Esophagus muscularis mucosa (tissue), 4 donors: ENCODE results near the gene XAB2. TPM values are rescaled to one million over a fixed set of nuclear protein-coding genes. Genes with fewer than 3 reads are reported as not detected.

Experiments used
- DNase-seq: peaks from one replicate; pipeline ENCODE4 v3.0.0-alpha.2; 2017; ENCODE audit errors: extremely low spot score
- H3K27ac ChIP-seq, 4 donors: fragments of 200-600 bp; sonication (generic); replicated peaks in 1 of 4; 1 replicate in 3 of 4; 2 replicates in 1 of 4; pipeline ENCODE4 v1.5.1; 2016 to 2019; ENCODE audit warnings: mild to moderate bottlenecking in 1 of 4
- H3K27me3 ChIP-seq, 4 donors: fragments of 200-600 bp; sonication (generic); one replicate each; pipeline versions ENCODE4 v1.5.1 to v1.6.0; 2016 to 2019
- H3K36me3 ChIP-seq, 4 donors: fragments of 200-600 bp; sonication (generic); one replicate each; pipeline ENCODE4 v1.5.1; 2016 to 2019
- H3K4me1 ChIP-seq, 4 donors: fragments of 200-600 bp; sonication (generic); one replicate each; pipeline ENCODE4 v1.5.1; 2016 to 2019
- H3K4me3 ChIP-seq, 4 donors: fragments of 200-600 bp; sonication (generic); 1 replicate in 2 of 4; 2 replicates in 2 of 4; pipeline ENCODE4 v1.5.1; 2016 to 2019; ENCODE audit warnings: mild to moderate bottlenecking in 4 of 4, moderate library complexity in 1 of 4
- H3K9me3 ChIP-seq, 4 donors: fragments of 200-600 bp; sonication (generic); 1 replicate in 3 of 4; 2 replicates in 1 of 4; pipeline ENCODE4 v1.5.1; 2016 to 2019
- CTCF ChIP-seq, 3 experiments: fragments of 200-600 bp in 2 of 3; fragments of 450-650 bp in 1 of 3; sonication (generic) in 2 of 3; IDR thresholded peaks; one replicate each; pipeline ENCODE4 v1.5.1; 2017 to 2019; ENCODE audit warnings: antibody characterized with exemption in 3 of 3, mild to moderate bottlenecking in 2 of 3, moderate library complexity in 1 of 3
- EP300 ChIP-seq: sonication (generic); formaldehyde crosslinking; IDR thresholded peaks from one replicate; pipeline ENCODE4 v1.6.1; 2017; ENCODE audit warnings: antibody characterized with exemption
- POLR2A ChIP-seq: fragments of 450-650 bp; IDR thresholded peaks from one replicate; pipeline ENCODE4 v1.6.1; 2017; ENCODE audit warnings: antibody characterized with exemption, moderate library complexity, mild to moderate bottlenecking, low read depth
- POLR2AphosphoS5 ChIP-seq, 2 donors: sonication (generic); formaldehyde crosslinking; IDR thresholded peaks; one replicate each; pipeline ENCODE4 v1.6.1; 2017; ENCODE audit warnings: antibody characterized with exemption in 2 of 2
- WGBS: methylation state at CpG from one replicate; pipeline ENCODE4 v1.1.5; 2018; 5-methylcytosine and 5-hydroxymethylcytosine counted together
- intact Hi-C: fragments of 100-400 bp; cut with DNase I; formaldehyde crosslinking; loops from one replicate; pipeline ENCODE4 v1.15.1; 2023
- total RNA-seq, 4 donors: library from RNA; depleted of rRNA; stranded (reverse); fragments of >200 nt; gene quantifications; one replicate each; pipeline versions ENCODE4 v1.1.0 to v1.2.1, GENCODE V29; 2016

Gene XAB2
- total RNA-seq, 4 donors from 2014 or later, result 32.0 to 56.2 (median 44.5) TPM

- 70% methylated on average over 16 of the region's 16 CpGs for WGBS
- H3K9me3 ChIP-seq, result no peaks in the 10 kb centered on the region
- H3K27me3 ChIP-seq, result peaks cover 0 to 60% (median 20%) of the 10 kb centered on the region in 4 donors
- intact Hi-C loops, result no loop called here
- peaks cover under 1 to 18% (median 9%) of the 10 kb centered on the region in 4 donors for H3K4me1 ChIP-seq
- H3K27ac ChIP-seq, result peak overlapping the region in 1 of 4 donors; percentile 65
- peak overlapping the region; percentile 44 to 59 (median 45) for H3K4me3 ChIP-seq
- H3K36me3 ChIP-seq, result peaks cover 0 to 16% (median 7%) of the 10 kb centered on the region in 4 donors
- no peak for DNase-seq
- no peak for TF ChIP-seq POLR2A
- no peak for TF ChIP-seq POLR2AphosphoS5 (IDR thresholded peaks at IDR 0.05)
- TF ChIP-seq EP300, result no peak
These were observed 7.0 kb upstream of the XAB2 start for GRCh38 chr19:7636317-7636690.

GRCh38 chr19:7635670-7636069, 6.3 kb upstream of the XAB2 start:
- DNase-seq, result no peak
- H3K9me3 ChIP-seq, result no peaks in the 10 kb centered on the region
- peaks cover 0 to 54% (median 20%) of the 10 kb centered on the region in 4 donors for H3K27me3 ChIP-seq
- no peak overlapping the region for H3K27ac ChIP-seq
- 54% methylated on average over 6 of the region's 6 CpGs for WGBS
- intact Hi-C loops, result no loop called here
- H3K4me1 ChIP-seq, result peaks cover 7 to 25% (median 15%) of the 10 kb centered on the region in 4 donors
- H3K36me3 ChIP-seq, result peaks cover 0 to 17% (median 7%) of the 10 kb centered on the region in 4 donors
- TF ChIP-seq CTCF (IDR thresholded peaks at IDR 0.05) (no peak), EP300 (no peak), POLR2AphosphoS5 (IDR thresholded peaks at IDR 0.05) (no peak), POLR2A (no peak)
- no peak overlapping the region for H3K4me3 ChIP-seq

- Histone ChIP-seq H3K4me3 (no peak within 1 kb of the TSS), H3K9me3 (no peaks in the 10 kb centered on the region), H3K36me3 (peaks cover 0 to 17% (median 7%) of the 10 kb centered on the region in 4 donors), H3K27me3 (peaks cover 0 to 39% (median 18%) of the 10 kb centered on the region in 4 donors), H3K27ac (no peak within 1 kb of the TSS), H3K4me1 (peaks cover 16 to 36% (median 25%) of the 10 kb centered on the region in 4 donors)
- TF ChIP-seq POLR2A (no peak), EP300 (no peak), POLR2AphosphoS5 (IDR thresholded peaks at IDR 0.05) (no peak), CTCF (IDR thresholded peaks at IDR 0.05) (no peak)
- whole genome bisulfite sequencing, result 51% methylated on average over 2 of the region's 2 CpGs
- DNase-seq, result no peak
- intact Hi-C loops, result no loop called here
These were observed 4.4 kb upstream of the XAB2 start, which contains the start of gene PCP2 for GRCh38 chr19:7633698-7634097. Gene PCP2, minus strand, starts transcription at chr19:7633719. Its CDS starts 262 bp downstream, at chr19:7633457.

- intact Hi-C loops, result no loop called here
- H3K27ac ChIP-seq, result no peak overlapping the region
- peaks cover 0 to 20% (median 8%) of the 10 kb centered on the region in 4 donors for H3K36me3 ChIP-seq
- H3K9me3 ChIP-seq, result no peaks in the 10 kb centered on the region
- no peak overlapping the region for H3K4me3 ChIP-seq
- TF ChIP-seq POLR2AphosphoS5 (IDR thresholded peaks at IDR 0.05), result no peak
- no peak for TF ChIP-seq EP300
- TF ChIP-seq CTCF (IDR thresholded peaks at IDR 0.05), result no peak
- TF ChIP-seq POLR2A, result no peak
- WGBS, result 91% methylated on average over 20 of the region's 40 CpGs
- H3K27me3 ChIP-seq, result peaks cover 0 to 27% (median 11%) of the 10 kb centered on the region in 4 donors
- H3K4me1 ChIP-seq, result peaks cover 27 to 48% (median 36%) of the 10 kb centered on the region in 4 donors
- no peak for DNase-seq
These were observed 3.2 kb upstream of the XAB2 start for GRCh38 chr19:7632340-7633203.

GRCh38 chr19:7631577-7631976, 2.2 kb upstream of the XAB2 start:
- TF ChIP-seq EP300, result no peak
- no peak for TF ChIP-seq POLR2AphosphoS5 (IDR thresholded peaks at IDR 0.05)
- TF ChIP-seq POLR2A, result no peak
- TF ChIP-seq CTCF (IDR thresholded peaks at IDR 0.05), result no peak
- peaks cover 0 to 17% (median 1%) of the 10 kb centered on the region in 4 donors for H3K27me3 ChIP-seq
- no peaks in the 10 kb centered on the region for H3K9me3 ChIP-seq
- DNase-seq, result no peak
- WGBS, result 93% methylated on average over 8 of the region's 12 CpGs
- peaks cover 32 to 48% (median 38%) of the 10 kb centered on the region in 4 donors for H3K4me1 ChIP-seq
- intact Hi-C loops, result no loop called here
- peaks cover 0 to 30% (median 15%) of the 10 kb centered on the region in 4 donors for H3K36me3 ChIP-seq
- H3K27ac ChIP-seq, result no peak overlapping the region
- no peak overlapping the region for H3K4me3 ChIP-seq
